HL-60/S4 treated with phorbol 12-myristate 13-acetate at 8.2 ng/mL for 4 days and 3 days (cell line): ENCODE measurements around the gene PMFBP1.
"Not testable (repeated sequence)": the region's sequence is repeated elsewhere in the genome, so short reads cannot be mapped to it uniquely, and the experiment has no call there.

Source experiments
- in situ Hi-C: fragments of 300-500 bp; cut with MboI; formaldehyde crosslinking; loops from 2 replicates; pipeline ENCODE4 v1.15.0; 2022; ENCODE audit warnings: low sequenced_read_pairs

PMFBP1 gene

DNA sequence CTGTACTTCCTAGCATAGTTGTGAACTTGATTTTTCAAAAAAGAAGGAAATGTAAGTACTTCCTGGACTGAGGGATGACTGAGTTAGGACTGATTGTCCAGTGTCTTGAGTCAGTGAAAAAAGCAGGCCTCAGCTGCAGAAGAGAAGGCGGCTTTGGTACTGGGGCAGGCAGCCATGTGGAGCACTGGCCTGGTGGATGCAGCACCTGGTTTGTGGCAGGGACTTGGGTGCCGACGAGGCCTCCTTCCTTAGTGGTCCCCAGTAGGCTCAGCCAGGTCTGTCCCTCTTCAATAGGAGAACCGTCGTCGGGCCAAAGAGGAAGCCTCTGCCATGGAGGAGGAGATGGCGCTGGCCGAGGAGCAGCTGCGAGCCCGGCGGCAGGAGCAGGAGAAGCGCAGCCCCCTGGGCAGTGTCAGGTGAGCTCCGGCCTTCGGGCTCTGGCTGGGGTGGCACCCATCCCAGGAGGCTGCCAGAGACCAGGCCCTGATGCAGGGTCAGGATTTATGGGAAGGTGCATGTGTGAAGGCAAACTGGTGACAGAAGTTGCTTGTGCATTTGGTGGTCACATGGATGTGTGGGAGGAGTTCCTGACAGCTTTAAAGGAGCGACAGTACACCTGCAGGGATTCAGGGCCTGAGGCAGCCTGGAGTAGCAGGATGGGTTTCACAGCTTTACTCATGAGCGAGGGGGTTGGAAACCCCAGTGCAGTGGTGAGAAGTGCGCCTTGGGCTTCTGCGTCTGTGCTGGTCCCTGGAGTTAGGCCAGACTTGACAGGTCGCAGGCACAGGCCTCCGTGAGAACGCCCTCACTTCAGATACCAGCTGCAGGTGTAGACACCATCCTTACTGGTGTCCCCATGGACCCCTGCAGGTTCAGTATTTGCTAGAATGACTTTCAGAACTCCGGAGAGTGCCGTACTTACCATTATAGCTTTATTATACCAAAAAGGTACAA, 61.0 kb downstream of the PMFBP1 start:
- in situ Hi-C loops: no loop called here

DNA sequence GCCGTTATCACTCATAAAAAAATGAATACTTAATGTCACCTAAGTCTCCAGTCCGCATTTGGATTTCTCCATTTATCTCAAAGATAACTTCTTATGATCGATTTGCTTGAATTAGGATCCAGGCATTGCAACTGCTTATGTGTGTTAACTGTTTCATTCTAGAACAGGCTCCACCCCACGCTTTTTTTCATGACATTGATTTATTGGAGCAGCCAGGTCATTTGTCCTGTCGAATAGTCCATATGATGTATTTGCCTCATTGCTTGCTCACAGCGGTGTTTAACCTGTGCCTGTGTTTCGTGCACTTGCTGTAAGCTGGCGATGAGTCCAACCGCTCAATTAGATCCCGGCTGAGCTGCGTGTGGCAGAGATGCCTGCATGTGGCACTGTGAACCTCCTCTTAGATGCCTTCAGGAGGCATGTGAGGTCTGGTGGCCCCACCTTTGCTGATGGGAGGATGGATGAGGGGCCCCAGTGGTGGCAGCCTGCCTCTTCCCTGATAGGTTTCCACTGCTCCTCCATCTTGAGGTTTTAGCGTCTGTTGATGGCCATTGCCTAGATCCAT, 61.9 kb downstream of the PMFBP1 start:
- in situ Hi-C loops: no loop called here

- in situ Hi-C loops: no loop called here
These were observed 62.7 kb downstream of the PMFBP1 start for GRCh38 chr16:72109300-72109699.

GRCh38 chr16:72108353-72109102, 63.4 kb downstream of the PMFBP1 start:
- in situ Hi-C loops: no loop called here

DNA sequence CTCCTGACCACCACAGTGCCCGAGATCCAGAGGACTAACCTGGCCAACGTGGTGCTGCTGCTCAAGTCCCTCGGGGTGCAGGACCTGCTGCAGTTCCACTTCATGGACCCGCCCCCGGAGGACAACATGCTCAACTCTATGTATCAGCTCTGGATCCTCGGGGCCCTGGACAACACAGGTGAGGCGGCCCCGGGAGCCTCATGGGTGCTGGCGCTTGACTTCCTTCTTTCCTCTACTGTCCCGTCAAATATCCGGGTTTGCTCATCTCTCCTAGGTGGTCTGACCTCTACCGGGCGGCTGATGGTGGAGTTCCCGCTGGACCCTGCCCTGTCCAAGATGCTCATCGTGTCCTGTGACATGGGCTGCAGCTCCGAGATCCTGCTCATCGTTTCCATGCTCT, 64.6 kb downstream of the PMFBP1 start:
- in situ Hi-C loops: no loop called here

DNA sequence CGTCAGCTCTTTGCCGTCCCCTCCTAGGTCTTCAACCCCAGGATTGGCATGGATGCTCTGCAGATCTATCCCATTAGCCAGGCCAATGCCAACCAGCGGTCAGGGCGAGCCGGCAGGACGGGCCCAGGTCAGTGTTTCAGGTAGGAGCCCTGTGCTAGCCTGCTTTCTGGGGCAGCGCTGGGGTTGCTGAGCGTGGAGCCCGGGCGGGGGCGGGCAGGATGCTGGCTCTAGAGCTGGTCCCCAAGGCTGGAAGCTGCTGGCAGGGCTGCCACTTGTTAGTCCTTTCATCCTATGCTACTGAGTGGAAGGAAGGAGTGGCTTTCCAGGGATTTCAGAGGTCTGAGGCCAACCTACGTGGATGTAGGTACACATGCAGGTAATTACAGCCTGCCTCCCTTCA, 66.0 kb downstream of the PMFBP1 start:
- in situ Hi-C loops: no loop called here

DNA sequence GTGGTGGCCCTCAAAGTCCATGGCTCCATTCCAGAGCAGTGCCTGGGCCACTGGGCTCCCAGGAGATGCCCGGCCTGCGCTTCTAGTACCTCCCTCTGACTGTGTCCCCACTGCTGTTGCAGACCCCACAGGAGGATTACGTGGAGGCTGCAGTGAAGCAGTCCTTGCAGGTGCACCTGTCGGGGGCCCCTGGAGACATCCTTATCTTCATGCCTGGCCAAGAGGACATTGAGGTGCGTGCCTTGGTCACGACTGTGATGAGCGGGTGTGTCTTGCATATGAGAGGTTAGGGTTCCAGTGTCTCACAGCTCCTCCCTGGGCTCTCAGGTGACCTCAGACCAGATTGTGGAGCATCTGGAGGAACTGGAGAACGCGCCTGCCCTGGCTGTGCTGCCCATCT, 67.0 kb downstream of the PMFBP1 start:
- in situ Hi-C loops: no loop called here

DNA sequence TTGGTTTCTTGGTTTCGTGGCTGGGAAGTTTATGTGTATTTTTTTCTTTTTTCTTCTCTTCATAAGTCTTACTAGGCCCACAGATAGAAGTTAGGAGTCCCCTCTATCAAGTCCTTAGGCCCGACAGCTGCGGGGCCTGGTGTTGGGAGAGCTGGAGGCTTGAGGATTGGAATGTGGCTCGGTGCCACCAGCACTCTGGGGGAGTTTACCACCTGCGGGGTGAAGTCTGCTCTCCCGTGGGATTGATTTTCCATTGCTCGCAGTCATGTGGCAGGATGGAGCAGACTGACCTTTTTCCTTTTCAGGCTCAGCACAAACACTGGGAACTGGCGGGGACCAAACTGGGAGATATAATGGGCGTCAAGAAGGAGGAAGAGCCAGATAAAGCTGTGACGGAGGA, 70.8 kb downstream of the PMFBP1 start:
- in situ Hi-C loops: no loop called here

DNA sequence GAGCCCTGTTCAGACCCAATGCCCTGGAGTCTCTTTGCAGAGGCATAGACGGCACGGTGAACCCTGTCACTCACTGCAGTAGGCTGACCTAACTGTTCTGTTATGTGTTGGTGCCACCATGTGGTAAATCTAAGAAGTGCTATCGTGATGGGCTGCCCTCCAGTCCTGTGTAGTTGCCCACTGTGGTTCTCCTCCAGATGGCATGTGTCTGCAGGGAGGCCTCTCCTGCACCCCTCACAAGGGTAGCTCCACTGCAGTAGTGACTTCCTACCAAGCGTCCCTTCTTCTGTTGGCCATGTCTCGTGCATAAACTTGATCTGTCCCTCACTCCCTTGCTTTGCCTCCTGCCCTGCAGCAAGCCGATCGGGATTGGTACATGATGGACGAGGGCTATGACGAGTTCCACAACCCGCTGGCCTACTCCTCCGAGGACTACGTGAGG, 72.6 kb downstream of the PMFBP1 start:
- in situ Hi-C loops: no loop called here

- in situ Hi-C loops: no loop called here
These were observed 73.0 kb downstream of the PMFBP1 start for GRCh38 chr16:72098936-72099335.

GRCh38 chr16:72094266-72094610, 77.7 kb downstream of the PMFBP1 start:
- in situ Hi-C loops: no loop called here

DNA sequence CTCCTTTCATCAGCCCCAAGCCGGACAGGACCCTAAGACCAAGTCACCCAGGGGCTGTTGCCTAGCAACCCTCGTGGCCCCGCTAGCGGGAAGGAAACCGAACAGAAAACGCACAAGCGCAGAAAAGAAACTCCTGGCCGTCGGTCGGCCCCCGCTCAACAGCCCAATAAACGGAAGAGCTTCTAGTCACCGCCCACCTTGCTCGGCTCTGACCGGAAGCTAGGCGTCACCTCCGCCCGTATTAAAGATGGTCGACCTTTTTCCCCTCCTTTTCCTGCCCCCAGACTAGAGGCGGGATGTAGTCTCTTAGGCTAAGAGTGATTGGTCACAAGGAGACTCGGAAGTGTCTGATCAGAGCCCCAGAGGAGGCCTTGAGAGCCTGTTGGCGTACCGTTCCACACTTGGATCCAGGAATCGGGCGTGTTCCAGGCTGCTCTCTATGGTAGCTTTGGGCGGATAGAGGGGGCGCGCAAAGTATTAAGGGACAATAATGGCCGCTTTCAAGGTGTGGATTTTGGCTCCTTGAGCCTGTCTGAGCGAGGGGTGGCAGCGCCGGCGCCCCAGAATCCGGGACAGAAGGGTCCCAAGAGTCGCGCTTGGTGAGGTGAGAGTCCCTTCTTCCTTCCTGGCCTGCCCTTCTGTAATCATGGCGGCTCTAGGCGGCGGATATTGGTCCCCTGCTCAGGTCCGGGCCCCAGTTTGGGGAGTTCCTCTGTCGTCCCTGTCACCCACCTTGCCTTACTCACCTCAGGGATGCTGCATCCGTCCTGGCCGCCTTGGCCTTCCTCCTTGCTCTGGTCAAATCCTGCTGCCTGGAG, 78.3 kb downstream of the PMFBP1 start, which contains the start of the genes DHX38 and TXNL4B:
DHX38 (plus strand) TSS at position 400 of the 818 bp plus-strand sequence. CDS start 2,311 bp downstream, outside the sequence.
TXNL4B (minus strand) TSS at position 173 of the 818 bp plus-strand sequence. CDS start 2,871 bp downstream, outside the sequence.
- in situ Hi-C loops: no loop called here

DNA sequence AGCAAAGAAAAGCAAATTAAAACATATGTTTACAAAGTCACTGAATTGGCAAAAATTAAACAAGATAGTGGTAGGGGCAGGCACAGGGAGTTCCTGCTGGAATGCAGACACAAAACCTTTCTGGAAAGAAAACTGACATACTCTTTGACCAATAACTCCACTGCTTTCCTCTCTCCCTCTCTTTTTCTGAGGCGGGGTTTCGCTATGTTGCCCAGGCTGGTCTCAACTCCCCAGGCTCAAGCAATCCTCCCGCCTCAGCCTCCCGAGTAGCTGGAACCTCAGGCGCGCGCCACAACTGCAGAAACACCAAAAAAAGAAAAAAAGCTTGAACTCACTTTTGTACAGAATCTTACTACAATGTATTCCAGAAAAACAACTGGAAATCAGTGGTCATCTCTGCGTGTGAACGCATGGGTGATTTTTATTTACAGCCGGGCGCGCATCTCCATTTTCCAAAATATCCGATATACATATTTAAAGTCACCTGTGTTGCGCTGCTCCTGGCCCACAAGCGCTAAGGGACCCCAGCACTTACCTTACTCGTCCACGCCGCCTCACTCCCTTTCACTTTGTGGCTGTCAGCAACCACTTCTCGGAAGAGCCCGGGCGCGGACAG, 79.0 kb downstream of the PMFBP1 start:
- in situ Hi-C loops: no loop called here

- in situ Hi-C loops: no loop called here
These were observed 80.7 kb downstream of the PMFBP1 start for GRCh38 chr16:72091217-72091616.

GRCh38 chr16:72085002-72085401, 87.0 kb downstream of the PMFBP1 start:
- in situ Hi-C loops: no loop called here

DNA sequence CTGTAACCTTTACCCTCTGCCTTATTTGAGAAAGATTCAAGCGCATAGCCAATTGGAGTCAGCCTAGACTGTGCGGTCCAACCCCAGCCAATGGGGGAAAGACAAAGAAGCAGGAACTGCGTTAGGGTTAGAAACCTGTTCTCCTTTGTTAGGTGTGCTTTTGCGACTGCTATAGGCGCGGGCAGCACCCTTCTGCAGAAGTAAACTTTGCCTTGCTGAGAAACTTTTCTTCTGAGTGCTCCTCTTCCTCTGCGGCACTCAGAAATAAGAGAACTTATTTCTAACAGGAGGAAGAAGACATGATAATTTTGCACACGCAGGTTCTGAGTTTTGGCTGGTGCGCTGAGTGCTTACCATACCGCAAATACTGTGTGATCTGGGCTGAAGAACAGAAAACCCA, 87.5 kb downstream of the PMFBP1 start:
- in situ Hi-C loops: no loop called here

DNA sequence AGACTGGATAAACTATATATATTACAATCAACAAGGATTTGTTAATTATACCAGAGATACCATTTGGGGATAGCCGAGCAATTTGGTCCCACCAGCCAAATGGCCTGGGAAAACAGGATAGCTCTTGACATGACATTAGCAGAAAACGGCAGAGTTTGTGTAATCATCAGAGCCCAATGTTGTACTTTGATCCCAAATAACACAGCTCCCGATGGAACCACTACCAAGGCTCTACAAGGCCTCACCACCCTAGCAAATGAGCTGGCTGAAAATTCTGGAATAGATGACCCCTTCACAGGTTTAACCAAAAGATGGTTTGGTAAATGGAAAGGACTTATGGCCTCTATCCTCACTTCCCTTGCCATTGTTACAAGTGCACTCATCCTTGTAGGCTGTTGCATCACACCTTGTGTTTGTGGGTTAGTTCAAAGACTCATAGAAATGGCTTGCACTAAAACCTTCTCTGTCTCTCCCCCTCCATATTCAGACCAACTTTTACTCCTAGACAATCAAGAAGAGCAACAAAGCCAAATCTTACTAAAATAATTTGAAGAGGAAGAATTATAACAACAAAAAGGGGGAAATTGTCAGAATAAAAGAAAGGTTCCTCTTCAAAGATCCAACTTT, 88.1 kb downstream of the PMFBP1 start:
- in situ Hi-C loops: no loop called here

- in situ Hi-C loops: not testable (repeated sequence)
These were observed 94.8 kb downstream of the PMFBP1 start for GRCh38 chr16:72076991-72077706.

DNA sequence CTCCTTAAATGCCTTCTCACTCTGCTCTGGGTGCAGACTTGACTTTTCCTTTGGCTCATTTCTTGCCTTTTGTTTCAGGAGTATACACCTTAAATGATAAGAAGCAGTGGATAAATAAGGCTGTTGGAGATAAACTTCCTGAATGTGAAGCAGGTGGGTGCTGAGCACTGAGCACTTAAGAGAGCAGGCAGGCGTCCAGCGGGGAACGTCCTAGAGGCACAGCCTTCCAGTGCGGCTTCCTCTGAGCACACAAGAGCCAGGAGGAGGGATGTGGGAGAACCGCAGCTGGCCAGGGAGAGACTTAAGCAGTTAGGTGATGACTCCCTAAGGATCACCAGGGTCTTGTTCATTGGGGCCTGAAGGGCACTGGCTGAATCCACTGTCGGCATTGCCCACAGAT, 96.9 kb downstream of the PMFBP1 start:
- in situ Hi-C loops: not testable (repeated sequence)
